HK-2 (cell line): ENCODE measurements around the gene PEX11G.
A peak's percentile ranks its signal among the peaks of the same experiment; 100 is the strongest.
"Not testable (repeated sequence)": the region's sequence is repeated elsewhere in the genome, so short reads cannot be mapped to it uniquely, and the experiment has no call there.

Experiments used
- DNase-seq: peaks from one replicate; pipeline ENCODE4 v3.0.0-alpha.2; 2018; ENCODE audit not compliant: unreplicated experiment

The PEX11G gene

GRCh38 chr19:7467009-7467989 lies 21.5 kb downstream of the PEX11G start:
- DNase-seq = no peak

- DNase-seq = no peak
These were observed 25.3 kb downstream of the PEX11G start for GRCh38 chr19:7463575-7463974.

GRCh38 chr19:7461841-7462629 lies 26.8 kb downstream of the PEX11G start:
- no peak for DNase-seq

GRCh38 chr19:7460562-7460966 lies 28.3 kb downstream of the PEX11G start:
- peak; percentile 40 for DNase-seq

GRCh38 chr19:7459773-7460172 lies 29.1 kb downstream of the PEX11G start:
- DNase-seq = no peak

GRCh38 chr19:7458675-7459074 lies 30.2 kb downstream of the PEX11G start:
- no peak for DNase-seq

GRCh38 chr19:7456964-7457541 lies 31.8 kb downstream of the PEX11G start:
- DNase-seq = no peak

- DNase-seq = no peak
These were observed 33.1 kb downstream of the PEX11G start for GRCh38 chr19:7455600-7456296.

GRCh38 chr19:7454998-7455397 lies 33.8 kb downstream of the PEX11G start:
- no peak for DNase-seq

- DNase-seq = no peak
These were observed 38.3 kb downstream of the PEX11G start for GRCh38 chr19:7450243-7451223.

GRCh38 chr19:7449391-7450070 lies 39.3 kb downstream of the PEX11G start:
- not testable (repeated sequence) for DNase-seq

GRCh38 chr19:7447648-7448047 lies 41.2 kb downstream of the PEX11G start:
- no peak for DNase-seq

GRCh38 chr19:7445104-7445503 lies 43.7 kb downstream of the PEX11G start:
- no peak for DNase-seq

GRCh38 chr19:7444042-7444441 lies 44.8 kb downstream of the PEX11G start:
- DNase-seq = no peak

GRCh38 chr19:7442423-7442822 lies 46.4 kb downstream of the PEX11G start:
- DNase-seq = no peak

GRCh38 chr19:7441468-7442146 lies 47.2 kb downstream of the PEX11G start:
- no peak for DNase-seq

GRCh38 chr19:7440188-7440975 lies 48.5 kb downstream of the PEX11G start:
- no peak for DNase-seq

GRCh38 chr19:7435586-7435985 lies 53.2 kb downstream of the PEX11G start:
- DNase-seq = no peak

GRCh38 chr19:7434391-7434790 lies 54.4 kb downstream of the PEX11G start:
- DNase-seq = no peak
